GM18517 (cell line): ENCODE measurements around the gene RARG.

Source experiments
- ATAC-seq: cut with Tn5 transposase; IDR thresholded peaks from one replicate; pipeline ENCODE4 v1.9.1; 2021; ENCODE audit warnings: mild to moderate bottlenecking, moderate library complexity; ENCODE audit not compliant: unreplicated experiment

Gene RARG

GRCh38 chr12:53245286-53245685 is 13.3 kb upstream of the RARG start:
- no peak for ATAC-seq

- no peak for ATAC-seq
Observed at GRCh38 chr12:53244337-53244736, 12.3 kb upstream of the RARG start.

DNA sequence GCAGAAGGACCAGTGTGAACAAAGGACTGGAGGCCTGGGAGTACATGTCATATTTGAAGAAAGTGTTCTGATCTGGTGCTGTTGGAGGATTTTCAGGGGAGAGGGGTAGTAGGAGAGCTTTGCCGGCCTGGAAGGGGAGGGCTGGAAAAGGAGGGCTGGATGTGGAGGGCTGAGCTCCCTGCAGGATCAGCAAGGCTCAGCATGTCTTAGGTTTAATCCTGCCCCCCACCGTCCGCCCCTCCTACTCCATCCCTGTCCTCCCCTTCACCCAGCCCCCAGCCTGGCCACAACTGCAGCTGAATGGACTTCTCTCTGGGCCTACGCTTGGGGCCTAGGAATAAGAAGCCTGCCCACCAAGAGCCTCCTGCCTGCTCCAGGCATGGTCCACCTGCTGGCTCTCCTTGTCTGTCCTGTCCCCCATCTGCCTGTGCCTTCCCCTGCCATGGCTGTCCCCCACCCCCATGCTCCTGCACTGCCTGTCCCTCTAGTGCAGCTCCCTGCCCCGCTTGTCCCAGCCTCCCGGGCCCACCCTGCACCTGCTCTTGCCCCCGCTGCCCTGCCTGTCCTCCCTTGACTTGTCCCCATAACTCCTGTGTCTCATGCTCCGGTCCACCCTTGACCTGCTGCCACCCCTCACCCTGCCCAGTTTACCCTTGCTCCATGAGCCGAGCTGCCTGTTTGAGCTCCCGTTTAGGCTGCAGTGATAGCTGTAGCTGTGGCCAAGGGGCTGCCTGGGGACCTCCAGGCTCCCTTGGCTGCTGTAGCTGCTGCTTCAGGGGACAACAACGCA is 9.8 kb upstream of the RARG start:
- no peak for ATAC-seq

DNA sequence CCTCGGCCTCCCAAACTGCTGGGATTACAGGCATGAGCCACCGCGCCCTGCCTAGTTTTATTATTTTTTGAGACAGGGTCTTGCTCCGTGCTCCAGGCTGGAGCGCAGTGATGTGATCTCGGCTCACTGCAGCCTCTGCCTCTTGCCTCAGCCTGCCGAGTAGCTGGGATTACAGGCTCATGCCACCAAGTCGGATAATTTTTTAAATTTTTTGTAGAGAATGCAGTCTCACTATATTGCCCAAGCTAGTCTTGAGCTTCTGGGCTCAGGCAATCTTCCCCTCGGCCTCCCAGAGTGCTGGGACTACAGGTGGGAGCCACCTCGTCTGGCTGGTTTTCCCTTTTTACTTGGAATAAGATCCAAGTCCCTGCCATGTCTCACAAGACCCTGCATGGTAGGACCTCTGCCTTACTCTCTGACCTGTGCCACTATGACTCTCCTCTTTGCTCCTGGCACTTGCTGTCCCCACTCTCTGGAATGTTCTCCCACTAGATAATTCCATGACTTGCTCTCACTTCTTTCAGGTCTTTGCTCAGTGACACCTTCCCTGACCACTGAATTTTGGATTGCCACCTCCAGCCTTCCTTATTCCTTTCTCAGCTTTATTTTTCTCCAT is 7.7 kb upstream of the RARG start:
- no peak for ATAC-seq

- no peak for ATAC-seq
Observed at GRCh38 chr12:53236443-53237111, 4.6 kb upstream of the RARG start.

GRCh38 chr12:53235742-53236442 is 3.9 kb upstream of the RARG start:
- ATAC-seq: no peak

- no peak for ATAC-seq
Observed at GRCh38 chr12:53235164-53235563, 3.2 kb upstream of the RARG start.

GRCh38 chr12:53234271-53234914 is 2.4 kb upstream of the RARG start:
- ATAC-seq: no peak

DNA sequence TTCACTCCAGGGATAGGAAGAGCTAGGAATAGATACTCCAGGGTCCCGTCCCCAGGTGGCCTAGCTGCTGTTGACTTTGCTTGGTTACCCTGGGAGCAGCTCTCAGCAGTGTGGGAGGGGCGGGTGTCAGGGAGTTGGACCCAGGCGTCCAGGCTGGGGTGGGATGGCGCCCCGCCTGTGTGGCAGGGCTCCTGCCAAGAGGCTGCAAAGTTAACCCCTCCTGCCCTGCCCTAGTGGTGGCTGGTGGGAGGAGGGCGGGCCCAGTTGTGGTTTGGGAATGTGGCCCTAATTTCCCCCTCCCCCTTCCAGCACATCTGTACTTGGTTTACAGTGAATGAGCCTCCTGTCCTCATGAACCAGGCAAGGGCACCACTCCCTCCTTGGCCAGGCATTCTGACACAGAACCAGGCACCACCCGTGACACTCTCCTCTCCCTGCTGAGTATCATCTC is 1.7 kb upstream of the RARG start:
- ATAC-seq: no peak

DNA sequence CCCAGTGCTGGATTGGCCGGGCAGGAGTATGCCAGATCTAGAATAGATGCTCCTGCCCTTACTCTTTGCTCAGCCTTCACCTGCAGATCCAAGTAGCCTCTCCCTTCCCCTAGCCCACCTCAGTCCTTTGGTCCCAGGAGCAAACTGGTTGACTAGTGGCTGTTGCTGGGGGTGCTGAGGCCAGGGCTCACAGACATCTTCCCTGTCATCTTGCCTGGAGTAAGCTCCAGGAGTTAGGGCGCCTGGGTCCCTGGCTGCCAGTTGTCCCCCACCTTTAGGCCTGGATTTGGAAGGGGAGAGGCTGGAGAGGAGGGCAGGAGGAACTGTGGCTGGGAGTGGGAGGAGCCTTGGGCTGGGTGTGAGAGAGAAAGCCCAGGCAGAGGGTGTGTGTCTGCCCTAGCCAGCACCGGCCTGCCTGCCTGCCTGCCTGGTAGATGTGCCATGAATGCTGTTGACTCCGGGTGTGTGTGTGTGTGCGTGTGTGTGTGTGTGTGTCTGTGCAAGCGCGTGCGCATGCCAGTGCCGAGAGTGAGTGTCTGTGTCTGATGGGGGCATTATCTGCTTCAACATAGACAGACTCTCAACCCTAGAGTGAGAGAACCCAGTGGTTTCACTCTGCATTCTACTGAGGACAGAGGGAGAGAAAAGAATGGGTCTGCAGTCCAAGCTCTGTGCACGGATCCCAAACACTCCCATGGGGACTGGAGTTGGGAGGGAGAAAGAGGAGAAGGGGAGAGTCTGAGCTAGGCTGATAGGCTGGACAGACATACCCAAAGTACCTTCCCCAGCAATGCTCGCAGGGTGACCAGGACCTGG is 845 bp upstream of the RARG start:
- no peak for ATAC-seq

GRCh38 chr12:53231671-53231920 is 413 bp downstream of the RARG start:
- no peak for ATAC-seq

DNA sequence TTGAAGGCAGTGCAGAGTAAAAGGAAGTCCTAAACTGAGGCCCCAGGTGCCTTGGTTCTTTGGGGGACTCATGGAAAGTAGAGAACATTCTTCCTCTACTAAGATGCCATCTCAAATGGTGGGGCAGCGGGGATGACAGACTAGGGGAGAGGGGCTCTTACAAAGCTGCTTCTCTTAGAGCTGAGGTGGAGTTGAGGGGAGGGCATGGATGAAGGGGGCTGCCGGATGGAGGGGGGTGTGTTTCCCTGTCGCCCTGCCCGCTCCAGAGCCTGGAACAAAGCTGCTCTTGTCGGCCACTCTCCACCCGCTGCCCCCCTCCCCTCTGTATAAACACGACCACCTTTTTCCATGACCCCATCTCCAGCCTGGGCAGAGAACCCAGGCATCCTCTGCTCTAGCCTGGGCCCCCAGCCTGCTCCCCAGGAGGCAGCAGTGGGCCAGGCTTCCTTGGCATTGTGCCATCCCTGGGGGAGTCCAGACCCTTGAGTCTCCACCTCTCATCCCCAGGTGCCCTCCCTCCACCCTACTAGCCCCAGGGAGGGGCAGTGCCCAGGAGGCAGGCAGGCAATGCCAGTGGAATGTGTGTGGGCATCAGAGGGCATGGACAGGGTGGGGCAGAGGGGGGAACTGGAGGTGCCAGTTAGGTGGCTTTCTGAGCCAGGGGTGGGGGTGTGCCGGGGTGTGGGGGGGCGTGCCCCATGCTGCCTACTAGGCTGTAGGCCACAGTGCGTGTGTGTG is 1.7 kb downstream of the RARG start:
- no peak for ATAC-seq

DNA sequence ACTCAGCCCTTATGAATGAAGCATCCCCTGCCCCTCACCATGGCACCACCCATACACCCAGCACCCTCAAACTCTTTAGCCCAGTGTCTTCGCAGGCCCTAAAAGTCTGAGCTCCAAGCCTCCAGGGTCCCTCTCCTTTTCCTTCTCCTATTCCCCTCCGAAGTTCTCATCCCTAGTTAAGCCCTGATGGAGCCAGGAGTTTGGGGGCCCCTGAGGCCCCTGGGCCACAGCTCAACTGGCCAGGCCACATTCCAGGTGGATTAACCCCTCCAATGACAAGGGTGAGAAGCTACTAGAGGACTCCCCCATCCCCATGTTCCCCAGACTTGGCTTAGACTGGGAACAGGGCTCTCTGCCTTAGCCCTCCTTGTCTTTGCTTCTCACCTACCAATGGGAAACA is 2.6 kb downstream of the RARG start:
- no peak for ATAC-seq

DNA sequence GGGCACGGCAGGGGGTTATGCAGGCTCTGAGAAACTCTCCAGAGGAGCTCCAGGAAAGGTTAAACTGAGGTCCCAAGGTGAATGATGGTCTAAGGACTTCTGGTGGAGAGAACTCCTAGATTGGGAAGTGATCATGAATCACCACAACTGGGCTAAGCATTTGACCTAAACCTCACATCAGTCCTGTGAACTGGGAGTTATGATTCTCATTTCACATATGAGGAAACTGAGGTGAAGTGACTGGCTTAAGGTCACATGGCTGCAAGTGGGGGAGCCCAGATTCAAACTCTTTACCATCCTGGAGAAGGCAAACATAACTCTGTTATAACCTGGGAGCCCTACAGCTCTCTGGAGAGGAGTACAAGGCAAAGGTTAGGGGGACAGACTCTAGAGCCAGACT is 4.2 kb downstream of the RARG start:
- ATAC-seq: no peak

- ATAC-seq: no peak
Observed at GRCh38 chr12:53227341-53227740, 4.7 kb downstream of the RARG start.

- ATAC-seq: no peak
Observed at GRCh38 chr12:53226815-53227214, 5.2 kb downstream of the RARG start.

GRCh38 chr12:53225635-53226424 is 6.2 kb downstream of the RARG start:
- ATAC-seq: no peak

GRCh38 chr12:53224897-53225634 is 6.9 kb downstream of the RARG start:
- ATAC-seq: no peak
